GM23338 (cell line): ENCODE data around the gene STRBP. TPM values are rescaled to one million over a fixed set of nuclear protein-coding genes. Genes with fewer than 3 reads are reported as not detected.

ENCODE experiments used
- ATAC-seq: fragments of 200-7000 bp; cut with Tn5 transposase; 3 replicates; pipeline ENCODE4 v1.9.1; 2020
- DNase-seq: peaks from one replicate; pipeline ENCODE4 v3.0.0-alpha.2; 2015; ENCODE audit warnings: low spot score
- H2AFZ ChIP-seq: fragments of 200-600 bp; sonication (generic); 2 replicates; pipeline ENCODE4 v1.8.0; 2016; ENCODE audit warnings: antibody characterized with exemption, mild to moderate bottlenecking, moderate library complexity
- H3F3A ChIP-seq: fragments of 200-600 bp; sonication (generic); replicated peaks from 2 replicates; pipeline ENCODE4 v1.8.0; 2017; ENCODE audit warnings: antibody characterized with exemption, mixed run types, low read depth
- H3K27ac ChIP-seq: fragments of 200-600 bp; sonication (generic); 2 replicates; pipeline ENCODE4 v1.6.1; 2016; ENCODE audit warnings: low read depth
- H3K27me3 ChIP-seq: fragments of 200-600 bp; sonication (generic); 2 replicates; pipeline ENCODE4 v1.8.0; 2016; ENCODE audit warnings: mild to moderate bottlenecking, mixed run types, moderate library complexity; ENCODE audit not compliant: insufficient read depth
- H3K36me3 ChIP-seq: fragments of 200-600 bp; sonication (generic); 2 replicates; pipeline ENCODE4 v1.8.0; 2016; ENCODE audit warnings: mild to moderate bottlenecking; ENCODE audit not compliant: insufficient read depth
- H3K4me1 ChIP-seq: fragments of 200-600 bp; sonication (generic); 2 replicates; pipeline ENCODE4 v1.8.0; 2016; ENCODE audit warnings: mild to moderate bottlenecking, moderate library complexity; ENCODE audit not compliant: insufficient read depth
- H3K4me2 ChIP-seq: fragments of 200-600 bp; sonication (generic); 2 replicates; pipeline ENCODE4 v1.7.1; 2017; ENCODE audit warnings: mixed run types
- H3K4me3 ChIP-seq: fragments of 200-600 bp; sonication (generic); 2 replicates; pipeline ENCODE4 v1.6.1; 2016; ENCODE audit warnings: mixed run types
- H3K79me2 ChIP-seq: fragments of 200-600 bp; sonication (generic); replicated peaks from 2 replicates; pipeline ENCODE4 v1.8.0; 2017; ENCODE audit warnings: mild to moderate bottlenecking; ENCODE audit not compliant: insufficient read depth
- H3K9me2 ChIP-seq: fragments of 200-600 bp; sonication (generic); 2 replicates; pipeline ENCODE4 v1.8.0; 2017; ENCODE audit not compliant: insufficient read depth
- H4K20me1 ChIP-seq: fragments of 200-600 bp; sonication (generic); replicated peaks from 2 replicates; pipeline ENCODE4 v1.8.0; 2017; ENCODE audit warnings: mild to moderate bottlenecking; ENCODE audit not compliant: insufficient read depth
- H3K27ac Mint-ChIP-seq: 2 replicates; pipeline ENCODE4 v1.8.0; 2020; ENCODE audit warnings: inconsistent platforms, mild to moderate bottlenecking, moderate library complexity, mixed read lengths
- H3K27me3 Mint-ChIP-seq: 3 replicates; pipeline ENCODE4 v1.8.0; 2022; ENCODE audit warnings: low read depth, mild to moderate bottlenecking, moderate library complexity, mixed read lengths, inconsistent platforms; ENCODE audit not compliant: insufficient read depth, poor library complexity
- H3K36me3 Mint-ChIP-seq: 3 replicates; pipeline ENCODE4 v1.8.0; 2021; ENCODE audit warnings: low read depth, mild to moderate bottlenecking, inconsistent platforms, moderate library complexity, mixed read lengths
- H3K4me1 Mint-ChIP-seq: 3 replicates; pipeline ENCODE4 v1.8.0; 2020; ENCODE audit warnings: mild to moderate bottlenecking, inconsistent platforms, mixed read lengths
- H3K4me3 Mint-ChIP-seq: 3 replicates; pipeline ENCODE4 v1.8.0; 2021; ENCODE audit warnings: moderate library complexity, mild to moderate bottlenecking, inconsistent platforms, mixed read lengths
- H3K9me3 Mint-ChIP-seq: 3 replicates; pipeline ENCODE4 v1.8.0; 2020; ENCODE audit warnings: moderate library complexity, mild to moderate bottlenecking, inconsistent platforms, mixed read lengths
- CREB1 ChIP-seq: fragments of 250-450 bp; sonication (Bioruptor Pico); IDR thresholded peaks from 2 replicates; pipeline ENCODE4 v1.5.0; 2020; ENCODE audit warnings: low read depth, mild to moderate bottlenecking, moderate library complexity
- EZH2phosphoT487 ChIP-seq: fragments of 200-600 bp; sonication (generic); IDR thresholded peaks from one replicate; pipeline ENCODE4 v1.8.1; 2018; ENCODE audit warnings: antibody characterized with exemption; ENCODE audit not compliant: unreplicated experiment
- NANOG ChIP-seq: IDR thresholded peaks from 2 replicates; pipeline ENCODE4 v1.6.1; 2016; ENCODE audit warnings: antibody characterized with exemption, borderline replicate concordance
- POLR2AphosphoS5 ChIP-seq: IDR thresholded peaks from 2 replicates; pipeline ENCODE4 v1.6.1; 2016; ENCODE audit warnings: antibody characterized with exemption, low read depth
- ZNF114 ChIP-seq: fragments of 250-450 bp; sonication (Bioruptor Pico); IDR thresholded peaks from 2 replicates; pipeline ENCODE4 v1.5.0; 2020; ENCODE audit warnings: mild to moderate bottlenecking, moderate library complexity
- polyA plus RNA-seq: library from polyadenylated mRNA; unstranded; fragments of >200 nt; fragmentation: Nextera tagmentation; extraction: Ambion mirVana; gene quantifications from 2 replicates; pipeline ENCODE4 v1.2.1, GENCODE V29; 2016
- total RNA-seq: library from RNA; depleted of rRNA; stranded (reverse); fragments of >200 nt; shearing (Covaris generic); gene quantifications from 2 replicates; pipeline ENCODE4 v1.2.3, GENCODE V29; 2014
- TF ChIP-seq, protein P1 (sequence below): fragments of 250-450 bp; sonication (Bioruptor Pico); IDR thresholded peaks from 2 replicates; pipeline ENCODE4 v1.5.0; 2020; ENCODE audit warnings: mild to moderate bottlenecking, moderate library complexity
- TF ChIP-seq, protein P2 (sequence below): IDR thresholded peaks from 2 replicates; pipeline ENCODE4 v1.6.1; 2016; ENCODE audit warnings: antibody characterized with exemption

The STRBP gene
- total and polyA plus RNA-seq, 2 experiments from 2014 or later, result 80.5 to 116 TPM

DNA sequence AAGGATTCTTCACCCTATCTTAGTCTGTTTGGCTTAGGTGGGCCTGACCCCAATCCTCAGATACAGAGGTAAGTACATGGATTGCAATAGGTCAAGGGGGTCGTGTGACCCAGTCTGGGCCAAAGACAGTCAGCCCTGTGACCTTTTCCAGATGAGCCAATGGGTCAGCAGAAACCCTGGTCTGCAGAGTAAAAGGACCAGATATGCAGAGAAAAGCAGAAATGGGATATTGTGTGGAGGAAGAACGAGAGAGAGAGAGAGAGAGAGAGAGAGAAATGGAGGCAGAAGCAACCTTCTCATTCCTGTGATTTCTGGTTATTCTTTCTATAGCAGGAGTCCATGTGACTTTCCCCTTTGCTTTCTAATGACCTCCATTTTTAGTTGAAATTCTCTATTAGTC is 47.2 kb upstream of the STRBP start (continued):
- TF ChIP-seq, protein P1, sequence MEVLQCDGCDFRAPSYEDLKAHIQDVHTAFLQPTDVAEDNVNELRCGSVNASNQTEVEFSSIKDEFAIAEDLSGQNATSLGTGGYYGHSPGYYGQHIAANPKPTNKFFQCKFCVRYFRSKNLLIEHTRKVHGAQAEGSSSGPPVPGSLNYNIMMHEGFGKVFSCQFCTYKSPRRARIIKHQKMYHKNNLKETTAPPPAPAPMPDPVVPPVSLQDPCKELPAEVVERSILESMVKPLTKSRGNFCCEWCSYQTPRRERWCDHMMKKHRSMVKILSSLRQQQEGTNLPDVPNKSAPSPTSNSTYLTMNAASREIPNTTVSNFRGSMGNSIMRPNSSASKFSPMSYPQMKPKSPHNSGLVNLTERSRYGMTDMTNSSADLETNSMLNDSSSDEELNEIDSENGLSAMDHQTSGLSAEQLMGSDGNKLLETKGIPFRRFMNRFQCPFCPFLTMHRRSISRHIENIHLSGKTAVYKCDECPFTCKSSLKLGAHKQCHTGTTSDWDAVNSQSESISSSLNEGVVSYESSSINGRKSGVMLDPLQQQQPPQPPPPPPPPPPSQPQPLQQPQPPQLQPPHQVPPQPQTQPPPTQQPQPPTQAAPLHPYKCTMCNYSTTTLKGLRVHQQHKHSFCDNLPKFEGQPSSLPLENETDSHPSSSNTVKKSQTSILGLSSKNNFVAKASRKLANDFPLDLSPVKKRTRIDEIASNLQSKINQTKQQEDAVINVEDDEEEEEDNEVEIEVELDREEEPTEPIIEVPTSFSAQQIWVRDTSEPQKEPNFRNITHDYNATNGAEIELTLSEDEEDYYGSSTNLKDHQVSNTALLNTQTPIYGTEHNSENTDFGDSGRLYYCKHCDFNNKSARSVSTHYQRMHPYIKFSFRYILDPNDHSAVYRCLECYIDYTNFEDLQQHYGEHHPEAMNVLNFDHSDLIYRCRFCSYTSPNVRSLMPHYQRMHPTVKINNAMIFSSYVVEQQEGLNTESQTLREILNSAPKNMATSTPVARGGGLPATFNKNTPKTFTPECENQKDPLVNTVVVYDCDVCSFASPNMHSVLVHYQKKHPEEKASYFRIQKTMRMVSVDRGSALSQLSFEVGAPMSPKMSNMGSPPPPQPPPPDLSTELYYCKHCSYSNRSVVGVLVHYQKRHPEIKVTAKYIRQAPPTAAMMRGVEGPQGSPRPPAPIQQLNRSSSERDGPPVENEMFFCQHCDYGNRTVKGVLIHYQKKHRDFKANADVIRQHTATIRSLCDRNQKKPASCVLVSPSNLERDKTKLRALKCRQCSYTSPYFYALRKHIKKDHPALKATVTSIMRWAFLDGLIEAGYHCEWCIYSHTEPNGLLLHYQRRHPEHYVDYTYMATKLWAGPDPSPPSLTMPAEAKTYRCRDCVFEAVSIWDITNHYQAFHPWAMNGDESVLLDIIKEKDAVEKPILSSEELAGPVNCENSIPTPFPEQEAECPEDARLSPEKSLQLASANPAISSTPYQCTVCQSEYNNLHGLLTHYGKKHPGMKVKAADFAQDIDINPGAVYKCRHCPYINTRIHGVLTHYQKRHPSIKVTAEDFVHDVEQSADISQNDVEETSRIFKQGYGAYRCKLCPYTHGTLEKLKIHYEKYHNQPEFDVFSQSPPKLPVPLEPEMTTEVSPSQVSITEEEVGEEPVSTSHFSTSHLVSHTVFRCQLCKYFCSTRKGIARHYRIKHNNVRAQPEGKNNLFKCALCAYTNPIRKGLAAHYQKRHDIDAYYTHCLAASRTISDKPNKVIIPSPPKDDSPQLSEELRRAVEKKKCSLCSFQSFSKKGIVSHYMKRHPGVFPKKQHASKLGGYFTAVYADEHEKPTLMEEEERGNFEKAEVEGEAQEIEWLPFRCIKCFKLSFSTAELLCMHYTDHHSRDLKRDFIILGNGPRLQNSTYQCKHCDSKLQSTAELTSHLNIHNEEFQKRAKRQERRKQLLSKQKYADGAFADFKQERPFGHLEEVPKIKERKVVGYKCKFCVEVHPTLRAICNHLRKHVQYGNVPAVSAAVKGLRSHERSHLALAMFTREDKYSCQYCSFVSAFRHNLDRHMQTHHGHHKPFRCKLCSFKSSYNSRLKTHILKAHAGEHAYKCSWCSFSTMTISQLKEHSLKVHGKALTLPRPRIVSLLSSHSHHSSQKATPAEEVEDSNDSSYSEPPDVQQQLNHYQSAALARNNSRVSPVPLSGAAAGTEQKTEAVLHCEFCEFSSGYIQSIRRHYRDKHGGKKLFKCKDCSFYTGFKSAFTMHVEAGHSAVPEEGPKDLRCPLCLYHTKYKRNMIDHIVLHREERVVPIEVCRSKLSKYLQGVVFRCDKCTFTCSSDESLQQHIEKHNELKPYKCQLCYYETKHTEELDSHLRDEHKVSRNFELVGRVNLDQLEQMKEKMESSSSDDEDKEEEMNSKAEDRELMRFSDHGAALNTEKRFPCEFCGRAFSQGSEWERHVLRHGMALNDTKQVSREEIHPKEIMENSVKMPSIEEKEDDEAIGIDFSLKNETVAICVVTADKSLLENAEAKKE (CRISPR knock-in tag), result no peak

DNA sequence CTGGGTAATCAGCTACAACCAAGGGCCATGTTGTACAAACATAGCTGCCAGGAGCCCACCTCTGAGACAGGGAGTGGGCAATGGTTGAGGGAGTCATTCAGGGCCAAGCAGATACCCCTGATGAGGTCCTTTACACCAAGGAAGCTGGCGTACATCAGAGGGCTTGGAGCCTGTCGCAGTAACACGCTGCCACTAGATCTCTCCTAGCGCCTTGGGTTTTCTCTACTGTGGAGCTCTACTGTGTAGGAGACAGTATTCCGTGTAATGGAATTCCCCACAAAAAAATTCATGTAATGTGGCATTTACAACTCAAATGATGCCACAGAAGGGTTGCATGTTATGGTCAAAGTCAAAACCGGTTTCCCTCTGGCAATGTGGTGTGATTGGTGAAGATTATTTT is 46.2 kb upstream of the STRBP start:
- Mint-ChIP-seq H3K9me3 (no peaks in the 10 kb centered on the region; the same call in 2 of the 3 replicates), H3K4me1 (peaks cover 12% of the 10 kb centered on the region), H3K27me3 (peaks cover 7% of the 10 kb centered on the region), H3K4me3 (no peak overlapping the region), H3K36me3 (no peaks in the 10 kb centered on the region), H3K27ac (no peak overlapping the region)
- H3K36me3 ChIP-seq, result no peaks in the 10 kb centered on the region
- H3K4me3 ChIP-seq, result no peak overlapping the region
- H3K27ac ChIP-seq, result no peak overlapping the region
- H3K9me2 ChIP-seq, result no peaks in the 10 kb centered on the region
- ATAC-seq (no peak), DNase-seq (no peak)
- no peak overlapping the region for H2AFZ ChIP-seq
- H3K4me2 ChIP-seq, result no peak overlapping the region
- 0 out of 2 replicates have a peak, but pooled peaks cover 2% of the 10 kb centered on the region for H3F3A ChIP-seq
- H3K4me1 ChIP-seq, result no peaks in the 10 kb centered on the region; the same call in 1 of the 2 replicates
- H3K27me3 ChIP-seq, result no peaks in the 10 kb centered on the region
- no peaks in the 10 kb centered on the region for H4K20me1 ChIP-seq
- H3K79me2 ChIP-seq, result no peaks in the 10 kb centered on the region
- TF ChIP-seq, protein P1 (CRISPR knock-in tag), result no peak
- TF ChIP-seq NANOG (no peak), EZH2phosphoT487 (no peak), ZNF114 (no peak), CREB1 (no peak), POLR2AphosphoS5 (no peak)
- TF ChIP-seq, protein P2, sequence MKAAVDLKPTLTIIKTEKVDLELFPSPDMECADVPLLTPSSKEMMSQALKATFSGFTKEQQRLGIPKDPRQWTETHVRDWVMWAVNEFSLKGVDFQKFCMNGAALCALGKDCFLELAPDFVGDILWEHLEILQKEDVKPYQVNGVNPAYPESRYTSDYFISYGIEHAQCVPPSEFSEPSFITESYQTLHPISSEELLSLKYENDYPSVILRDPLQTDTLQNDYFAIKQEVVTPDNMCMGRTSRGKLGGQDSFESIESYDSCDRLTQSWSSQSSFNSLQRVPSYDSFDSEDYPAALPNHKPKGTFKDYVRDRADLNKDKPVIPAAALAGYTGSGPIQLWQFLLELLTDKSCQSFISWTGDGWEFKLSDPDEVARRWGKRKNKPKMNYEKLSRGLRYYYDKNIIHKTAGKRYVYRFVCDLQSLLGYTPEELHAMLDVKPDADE, result no peak
